HEK293 (cell line): Measurements from ENCODE around the gene ZFYVE21.

ENCODE experiments used
- CTCF ChIA-PET: fragments of 350-600 bp; formaldehyde crosslinking; extraction: SDS; loops from one replicate; lab custom pipeline; 2021; ENCODE audit warnings: antibody characterized with exemption; lab: Yijun Ruan, JAX
- POLR2A ChIA-PET: fragments of 300-600 bp; formaldehyde crosslinking; extraction: SDS; loops from one replicate; lab custom pipeline; 2020; ENCODE audit warnings: antibody characterized with exemption, inconsistent platforms; lab: Yijun Ruan, JAX
- H3K27ac ChIP-seq: fragments of 200-500 bp; sonication (Bioruptor generic); 2 replicates; pipeline ENCODE4 v1.5.1; 2014; ENCODE audit warnings: low read depth, low read length, control low read depth, inconsistent platforms; ENCODE audit errors: extremely low read depth
- H3K36me3 ChIP-seq, 2 experiments: fragments of 200-500 bp in 1 of 2; sonication (Bioruptor generic) in 1 of 2; 1 replicate in 1 of 2; 2 replicates in 1 of 2; pipeline ENCODE4 v1.5.1; 2014 to 2017; ENCODE audit warnings: inconsistent platforms in 2 of 2, low read length in 2 of 2; ENCODE audit not compliant: control insufficient read depth in 2 of 2, insufficient read depth in 1 of 2
- H3K4me1 ChIP-seq: fragments of 200-500 bp; sonication (Bioruptor generic); 2 replicates; pipeline ENCODE4 v1.5.1; 2014; ENCODE audit warnings: mild to moderate bottlenecking, low read length, inconsistent platforms; ENCODE audit not compliant: control insufficient read depth, insufficient read depth
- H3K4me3 ChIP-seq: 2 replicates; pipeline ENCODE4 v1.5.1; 2011; ENCODE audit warnings: low read depth, mild to moderate bottlenecking, control low read depth, low read length, moderate library complexity
- H3K9me3 ChIP-seq: fragments of 200-500 bp; sonication (Bioruptor generic); 2 replicates; pipeline ENCODE4 v1.5.1; 2014; ENCODE audit warnings: low read depth, low read length, inconsistent platforms; ENCODE audit not compliant: control insufficient read depth, insufficient read depth
- EGR2 ChIP-seq: fragments of 450-650 bp; formaldehyde crosslinking; IDR thresholded peaks from 2 replicates; pipeline ENCODE4 v1.5.1; 2016; ENCODE audit warnings: low read depth, missing biosample characterization, missing genetic modification characterization
- HIC1 ChIP-seq: fragments of 450-650 bp; formaldehyde crosslinking; IDR thresholded peaks from 2 replicates; pipeline ENCODE4 v1.5.1; 2016; ENCODE audit warnings: missing biosample characterization, missing genetic modification characterization
- KLF1 ChIP-seq: fragments of 450-650 bp; formaldehyde crosslinking; IDR thresholded peaks from 2 replicates; pipeline ENCODE4 v1.5.1; 2016; ENCODE audit warnings: missing biosample characterization, missing genetic modification characterization
- KLF9 ChIP-seq: fragments of 450-650 bp; formaldehyde crosslinking; IDR thresholded peaks from 2 replicates; pipeline ENCODE4 v1.5.1; 2016; ENCODE audit warnings: missing biosample characterization, missing genetic modification characterization, low read depth
- ZBTB48 ChIP-seq: fragments of 450-650 bp; formaldehyde crosslinking; IDR thresholded peaks from 2 replicates; pipeline ENCODE4 v1.5.1; 2016; ENCODE audit warnings: missing biosample characterization, missing genetic modification characterization
- ZFHX2 ChIP-seq: fragments of 450-650 bp; formaldehyde crosslinking; conservative IDR thresholded peaks from 2 replicates; pipeline ENCODE4 v1.5.1; 2016; ENCODE audit warnings: missing biosample characterization, missing genetic modification characterization
- ZIC2 ChIP-seq: fragments of 450-650 bp; formaldehyde crosslinking; IDR thresholded peaks from 2 replicates; pipeline ENCODE4 v1.5.1; 2016; ENCODE audit warnings: missing biosample characterization, missing genetic modification characterization
- ZNF18 ChIP-seq: fragments of 450-650 bp; formaldehyde crosslinking; IDR thresholded peaks from 2 replicates; pipeline ENCODE4 v1.5.1; 2016; ENCODE audit warnings: missing biosample characterization, missing genetic modification characterization
- ZNF221 ChIP-seq: fragments of 450-650 bp; formaldehyde crosslinking; IDR thresholded peaks from 2 replicates; pipeline ENCODE4 v1.5.1; 2017; ENCODE audit warnings: missing biosample characterization, missing genetic modification characterization, borderline replicate concordance
- ZNF362 ChIP-seq: fragments of 450-650 bp; formaldehyde crosslinking; IDR thresholded peaks from 2 replicates; pipeline ENCODE4 v1.5.1; 2016; ENCODE audit warnings: missing biosample characterization, missing genetic modification characterization
- ZNF518A ChIP-seq: fragments of 450-650 bp; formaldehyde crosslinking; conservative IDR thresholded peaks from 2 replicates; pipeline ENCODE4 v1.5.1; 2016; ENCODE audit warnings: low read depth, missing biosample characterization, missing genetic modification characterization
- ZNF600 ChIP-seq: fragments of 450-650 bp; formaldehyde crosslinking; IDR thresholded peaks from 2 replicates; pipeline ENCODE4 v1.5.1; 2016; ENCODE audit warnings: missing biosample characterization, missing genetic modification characterization
- ZNF654 ChIP-seq: fragments of 450-650 bp; formaldehyde crosslinking; IDR thresholded peaks from 2 replicates; pipeline ENCODE4 v1.5.1; 2016; ENCODE audit warnings: low read depth, missing biosample characterization, missing genetic modification characterization
- ZSCAN18 ChIP-seq: fragments of 450-650 bp; formaldehyde crosslinking; IDR thresholded peaks from 2 replicates; pipeline ENCODE4 v1.5.1; 2016; ENCODE audit warnings: missing biosample characterization, missing genetic modification characterization

ZFYVE21 gene

GRCh38 chr14:103695296-103696069 lies 20.1 kb upstream of the ZFYVE21 start (continued):
- no peak for TF ChIP-seq ZNF18 (tag by site-specific recombination)

GRCh38 chr14:103696070-103696402 lies 19.6 kb upstream of the ZFYVE21 start:
- H3K4me3 ChIP-seq, result no peak overlapping the region
- peaks cover 11% of the 10 kb centered on the region for H3K4me1 ChIP-seq
- 0 out of 2 replicates have a peak, but pooled peaks have one; percentile 8 for TF ChIP-seq EGR2 (tag by site-specific recombination)
- TF ChIP-seq ZNF362 (tag by site-specific recombination), result no peak
- no peak for TF ChIP-seq ZNF221 (tag by site-specific recombination)
- TF ChIP-seq ZFHX2 (tag by site-specific recombination), result peak; percentile 47
- TF ChIP-seq HIC1 (tag by site-specific recombination), result peak; percentile 83; the same call in 1 of the 2 replicates
- TF ChIP-seq ZSCAN18, result no peak
- TF ChIP-seq ZNF654, result no peak
- TF ChIP-seq, all 188 proteins: peak for 3
- Histone ChIP-seq H3K27ac (0 out of 2 replicates have a peak overlapping the region, but pooled peaks have one; percentile 25), H3K9me3 (no peaks in the 10 kb centered on the region), H3K36me3 (peaks cover 9 to 74% of the 10 kb centered on the region in 2 experiments; a peak in 2 of 3 replicates)
- POLR2A ChIA-PET, result no interaction called here
- CTCF ChIA-PET, result interaction anchor here (0.6 kb wide), 1 partner anchor 8 kb away, joined by 4 read pairs; no protein-coding TSS in a partner anchor

- ChIA-PET POLR2A (no interaction called here), CTCF (no interaction called here)
- Histone ChIP-seq H3K9me3 (no peaks in the 10 kb centered on the region), H3K36me3 (peaks cover 6 to 78% of the 10 kb centered on the region in 2 experiments; a peak in 2 of 3 replicates), H3K4me3 (no peak overlapping the region), H3K4me1 (peaks cover 11% of the 10 kb centered on the region), H3K27ac (0 out of 2 replicates have a peak overlapping the region, but pooled peaks have one; percentile 25)
- peak; percentile 67 for TF ChIP-seq ZBTB48
- TF ChIP-seq ZNF600 (tag by site-specific recombination), result peak; percentile 84
- TF ChIP-seq ZNF518A (tag by site-specific recombination), result no peak
- peak; percentile 22; the same call in 1 of the 2 replicates for TF ChIP-seq KLF9 (tag by site-specific recombination)
- 0 out of 2 replicates have a peak, but pooled peaks have one; percentile 26 for TF ChIP-seq KLF1
- no peak for TF ChIP-seq ZFHX2 (tag by site-specific recombination)
- TF ChIP-seq ZIC2, result peak; percentile 77
Measured at GRCh38 chr14:103696466-103697071, 19.0 kb upstream of the ZFYVE21 start.
